Thyroid gland (tissue), 4 donors: ENCODE data around the gene NOL8.

Experiments used
- CTCF ChIP-seq, 6 experiments: fragments of 200-600 bp in 3 of 6; fragments of 450-650 bp in 3 of 6; sonication (generic) in 3 of 6; IDR thresholded peaks; one replicate each; pipeline ENCODE4 v1.5.1; 2016 to 2019; ENCODE audit warnings: antibody characterized with exemption in 6 of 6, mild to moderate bottlenecking in 2 of 6, inconsistent platforms in 1 of 6, moderate library complexity in 1 of 6
- POLR2A ChIP-seq, 2 donors: fragments of 450-650 bp; IDR thresholded peaks; one replicate each; pipeline ENCODE4 v1.6.1; 2017; ENCODE audit warnings: antibody characterized with exemption in 2 of 2, mild to moderate bottlenecking in 2 of 2, moderate library complexity in 1 of 2

- no peak for TF ChIP-seq CTCF (IDR thresholded peaks at IDR 0.05)
- no peak for TF ChIP-seq POLR2A (IDR thresholded peaks at IDR 0.05)
Measured at GRCh38 chr9:92265154-92265553, 60.0 kb downstream of the NOL8 start.
